HG02885 (cell line): ENCODE measurements around the gene IGLON5.

Source experiments
- ATAC-seq: cut with Tn5 transposase; IDR thresholded peaks from one replicate; pipeline ENCODE4 v1.9.1; 2021; ENCODE audit warnings: mild to moderate bottlenecking; ENCODE audit not compliant: unreplicated experiment, poor library complexity

Gene IGLON5

GRCh38 chr19:51317376-51317775 is 5.9 kb downstream of the IGLON5 start:
- ATAC-seq = no peak

- ATAC-seq = no peak
Measured at GRCh38 chr19:51317968-51318367, 6.5 kb downstream of the IGLON5 start.

- no peak for ATAC-seq
Measured at GRCh38 chr19:51318687-51319648, 7.5 kb downstream of the IGLON5 start.

GRCh38 chr19:51319649-51320279 is 8.3 kb downstream of the IGLON5 start:
- ATAC-seq = no peak

DNA sequence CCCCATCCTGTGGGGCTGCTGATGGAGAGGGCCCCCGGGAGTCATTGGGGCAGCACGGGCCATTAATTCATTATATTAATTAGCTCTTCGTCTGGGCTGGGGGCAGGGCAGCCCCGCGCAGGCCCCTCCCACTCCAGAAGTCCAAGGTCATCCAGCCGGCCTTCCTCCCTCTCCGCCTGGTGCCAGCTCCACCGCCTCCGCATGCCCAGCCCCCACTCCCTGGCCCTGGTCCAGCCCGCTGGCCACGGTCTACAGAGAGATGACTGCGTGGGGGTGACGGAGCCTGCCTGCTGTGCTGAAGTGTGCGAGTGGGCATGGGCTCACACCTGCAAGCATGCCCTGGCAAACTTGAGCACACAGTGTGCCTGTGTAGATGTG is 8.8 kb downstream of the IGLON5 start:
- ATAC-seq = no peak

- ATAC-seq = no peak
Measured at GRCh38 chr19:51321799-51322198, 10.4 kb downstream of the IGLON5 start.

DNA sequence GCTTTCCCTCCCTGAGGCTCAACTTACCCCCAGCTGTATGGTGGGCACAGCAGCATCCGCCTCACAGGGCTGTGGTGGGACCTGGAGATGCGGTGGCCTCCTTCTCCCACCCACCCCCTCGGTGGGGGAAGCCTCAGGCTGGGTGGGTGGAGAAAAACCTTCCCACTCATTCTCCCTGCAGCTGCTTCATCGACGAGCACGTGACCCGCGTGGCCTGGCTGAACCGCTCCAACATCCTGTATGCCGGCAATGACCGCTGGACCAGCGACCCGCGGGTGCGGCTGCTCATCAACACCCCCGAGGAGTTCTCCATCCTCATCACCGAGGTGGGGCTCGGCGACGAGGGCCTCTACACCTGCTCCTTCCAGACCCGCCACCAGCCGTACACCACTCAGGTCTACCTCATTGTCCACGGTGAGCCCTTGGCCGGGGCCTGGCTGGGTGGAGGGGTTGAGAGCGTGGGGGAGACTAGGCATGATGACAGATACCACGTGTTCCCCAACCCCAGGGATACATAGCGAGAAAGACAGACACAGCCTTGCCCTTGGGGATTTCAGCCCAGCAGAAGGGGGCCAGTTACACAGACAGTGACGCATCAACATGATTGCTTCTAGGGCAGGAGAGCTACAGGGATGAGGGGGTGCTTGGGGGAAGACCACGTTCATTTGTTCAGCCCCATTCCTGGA is 12.2 kb downstream of the IGLON5 start:
- no peak for ATAC-seq

GRCh38 chr19:51324167-51324481 is 12.7 kb downstream of the IGLON5 start:
- no peak for ATAC-seq

- ATAC-seq = no peak
Measured at GRCh38 chr19:51325161-51325976, 13.9 kb downstream of the IGLON5 start.

GRCh38 chr19:51326216-51327065 is 15.0 kb downstream of the IGLON5 start:
- no peak for ATAC-seq

DNA sequence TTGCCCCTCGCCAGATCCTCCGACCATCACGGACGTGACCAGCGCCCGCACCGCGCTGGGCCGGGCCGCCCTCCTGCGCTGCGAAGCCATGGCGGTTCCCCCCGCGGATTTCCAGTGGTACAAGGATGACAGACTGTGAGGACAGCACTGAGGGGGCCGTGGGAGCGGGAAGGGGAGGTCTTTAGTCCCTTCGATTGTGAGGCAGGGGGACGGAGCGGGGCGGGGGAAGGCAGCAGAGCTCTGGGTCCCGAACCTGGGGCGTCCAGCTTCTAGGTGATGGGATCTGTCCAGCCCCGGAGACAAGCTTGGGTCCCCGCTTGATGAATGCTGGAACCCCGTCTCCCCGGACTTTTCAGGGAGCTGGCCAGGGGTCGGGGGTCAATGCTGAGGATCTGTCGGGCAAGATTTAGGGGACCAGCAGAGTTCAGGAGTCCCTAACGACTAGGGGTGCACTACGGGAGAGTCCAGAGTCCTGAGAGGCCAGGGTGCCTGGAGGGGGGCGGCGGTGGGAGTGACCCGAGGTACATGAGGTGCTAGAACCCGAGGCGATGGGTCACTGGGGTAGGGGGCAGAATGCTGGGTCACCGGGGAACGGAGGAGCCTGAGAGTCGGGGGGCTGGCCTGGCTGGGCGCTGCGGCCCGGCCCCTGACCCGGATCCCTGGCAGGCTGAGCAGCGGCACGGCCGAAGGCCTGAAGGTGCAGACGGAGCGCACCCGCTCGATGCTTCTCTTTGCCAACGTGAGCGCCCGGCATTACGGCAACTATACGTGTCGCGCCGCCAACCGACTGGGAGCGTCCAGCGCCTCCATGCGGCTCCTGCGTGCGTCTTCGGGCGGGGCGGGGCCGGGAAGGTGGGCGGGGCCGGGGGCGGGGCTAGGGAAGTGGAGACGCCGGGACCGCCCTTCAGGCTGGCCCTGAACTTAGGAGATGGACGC is 15.9 kb downstream of the IGLON5 start:
- ATAC-seq = no peak

- ATAC-seq = no peak
Measured at GRCh38 chr19:51329411-51329810, 18.0 kb downstream of the IGLON5 start.

DNA sequence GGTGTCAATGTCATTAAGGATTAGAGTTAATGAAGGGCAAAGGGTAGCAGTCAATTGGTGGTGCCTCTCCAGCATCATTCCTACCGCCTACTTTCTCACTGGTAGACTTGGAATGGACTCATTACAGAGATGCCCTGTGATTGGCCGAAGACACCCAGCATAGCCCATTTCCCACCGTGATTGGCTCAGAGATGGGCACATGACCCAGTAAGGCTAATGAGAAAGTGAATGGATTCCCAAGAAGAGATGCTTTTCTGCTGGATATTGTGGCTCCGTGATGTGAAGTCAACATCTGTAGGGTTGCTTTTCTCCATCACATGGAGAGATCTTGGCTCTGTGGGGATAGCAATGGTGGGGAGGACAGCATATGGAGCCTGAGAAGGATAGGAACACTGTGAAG is 18.9 kb downstream of the IGLON5 start:
- ATAC-seq = no peak

GRCh38 chr19:51331193-51331592 is 19.7 kb downstream of the IGLON5 start:
- ATAC-seq = no peak

GRCh38 chr19:51331716-51332115 is 20.3 kb downstream of the IGLON5 start:
- no peak for ATAC-seq

- no peak for ATAC-seq
Measured at GRCh38 chr19:51333836-51334460, 22.5 kb downstream of the IGLON5 start.

GRCh38 chr19:51337141-51337860 is 25.9 kb downstream of the IGLON5 start:
- no peak for ATAC-seq
